NCI-H128 (cell line): Measurements from ENCODE around the gene GMFB.

Source experiments
- DNase-seq: peaks from one replicate; lab custom pipeline; 2025; ENCODE audit not compliant: unreplicated experiment; lab: John Stamatoyannopoulos, UW

GMFB gene

GRCh38 chr14:54428527-54428926, 60.3 kb downstream of the GMFB start:
- no peak for DNase-seq

GRCh38 chr14:54427871-54428270, 60.9 kb downstream of the GMFB start:
- no peak for DNase-seq

GRCh38 chr14:54425537-54426274, 63.1 kb downstream of the GMFB start:
- DNase-seq = no peak

- no peak for DNase-seq
Measured at GRCh38 chr14:54425068-54425467, 63.7 kb downstream of the GMFB start.
